GM12873 (cell line): ENCODE data around the gene ILRUN.

Experiments used
- CTCF ChIP-seq: IDR thresholded peaks from 2 replicates; pipeline ENCODE4 v1.5.1; 2012; ENCODE audit warnings: low read depth, mild to moderate bottlenecking, moderate library complexity, low read length, control low read depth; ENCODE audit not compliant: insufficient read depth; ENCODE audit errors: missing control alignments

Gene ILRUN

GRCh38 chr6:34709386-34709785 is 12.8 kb upstream of the ILRUN start:
- TF ChIP-seq CTCF = no peak

- TF ChIP-seq CTCF = no peak
These were observed 8.7 kb upstream of the ILRUN start for GRCh38 chr6:34705241-34705640.

- no peak for TF ChIP-seq CTCF
These were observed 4.6 kb upstream of the ILRUN start for GRCh38 chr6:34701199-34701598.

GRCh38 chr6:34697904-34698559 is 1.5 kb upstream of the ILRUN start:
- TF ChIP-seq CTCF = no peak

GRCh38 chr6:34697544-34697836 is 923 bp upstream of the ILRUN start:
- TF ChIP-seq CTCF = no peak

- no peak for TF ChIP-seq CTCF
These were observed 303 bp downstream of the ILRUN start for GRCh38 chr6:34696189-34696738.

GRCh38 chr6:34695729-34696188 is 808 bp downstream of the ILRUN start:
- no peak for TF ChIP-seq CTCF
